Activated CD8-positive, alpha-beta memory T cell treated with anti-CD3 and anti-CD28 coated beads, Interleukin-2, amount 50 U/mL, for 24 hours (primary cell): Measurements from ENCODE around the gene CDC26.
"Not testable (repeated sequence)": the region's sequence is repeated elsewhere in the genome, so short reads cannot be mapped to it uniquely, and the experiment has no call there.

ENCODE experiments used
- DNase-seq: peaks from one replicate; pipeline ENCODE4 v3.0.0-alpha.2; 2020; ENCODE audit errors: extremely low read depth

The CDC26 gene

GRCh38 chr9:113293285-113293878 is 18.0 kb upstream of the CDC26 start:
- no peak for DNase-seq

GRCh38 chr9:113290052-113290607 is 14.8 kb upstream of the CDC26 start:
- no peak for DNase-seq

- DNase-seq: no peak
Measured at GRCh38 chr9:113289091-113289490, 13.7 kb upstream of the CDC26 start.

- DNase-seq: no peak
Measured at GRCh38 chr9:113281356-113281755, 6.0 kb upstream of the CDC26 start.

- DNase-seq: no peak
Measured at GRCh38 chr9:113278840-113279239, 3.5 kb upstream of the CDC26 start.

- DNase-seq: peak; percentile 3
Measured at GRCh38 chr9:113274474-113275156, 757 bp downstream of the CDC26 start.

GRCh38 chr9:113269871-113270270 is 5.5 kb downstream of the CDC26 start:
- DNase-seq: no peak

GRCh38 chr9:113269355-113269754 is 6.0 kb downstream of the CDC26 start:
- no peak for DNase-seq

GRCh38 chr9:113267911-113268566 is 7.3 kb downstream of the CDC26 start:
- DNase-seq: no peak

GRCh38 chr9:113266174-113266573 is 9.2 kb downstream of the CDC26 start:
- DNase-seq: no peak

- no peak for DNase-seq
Measured at GRCh38 chr9:113261917-113262671, 13.3 kb downstream of the CDC26 start.

GRCh38 chr9:113258282-113258681 is 17.1 kb downstream of the CDC26 start:
- DNase-seq: no peak

- no peak for DNase-seq
Measured at GRCh38 chr9:113257863-113258262, 17.5 kb downstream of the CDC26 start.

- DNase-seq: no peak
Measured at GRCh38 chr9:113255438-113255837, 19.9 kb downstream of the CDC26 start.

- no peak for DNase-seq
Measured at GRCh38 chr9:113254991-113255390, 20.4 kb downstream of the CDC26 start.

GRCh38 chr9:113250807-113251206 is 24.6 kb downstream of the CDC26 start:
- no peak for DNase-seq

GRCh38 chr9:113249661-113250060 is 25.7 kb downstream of the CDC26 start:
- DNase-seq: not testable (repeated sequence)

GRCh38 chr9:113247640-113248039 is 27.7 kb downstream of the CDC26 start:
- no peak for DNase-seq

- no peak for DNase-seq
Measured at GRCh38 chr9:113246928-113247327, 28.4 kb downstream of the CDC26 start.

GRCh38 chr9:113245894-113246293 is 29.5 kb downstream of the CDC26 start:
- no peak for DNase-seq

GRCh38 chr9:113244556-113244955 is 30.8 kb downstream of the CDC26 start:
- no peak for DNase-seq

- DNase-seq: no peak
Measured at GRCh38 chr9:113241161-113241560, 34.2 kb downstream of the CDC26 start.
